GM18951 (cell line): ENCODE measurements around the gene SPINK8.

Experiments used
- POLR2A ChIP-seq: IDR thresholded peaks from 4 replicates; pipeline ENCODE4 v1.6.1; 2011; ENCODE audit warnings: mild to moderate bottlenecking; ENCODE audit not compliant: insufficient read length, insufficient read depth; ENCODE audit errors: extremely low read depth
- in situ Hi-C: fragments of 300-500 bp; cut with MboI; formaldehyde crosslinking; loops from one replicate; pipeline ENCODE4 v1.12.0; 2022; ENCODE audit warnings: low sequenced_read_pairs, mixed read lengths, inconsistent platforms; ENCODE audit not compliant: unreplicated experiment

Gene SPINK8

DNA sequence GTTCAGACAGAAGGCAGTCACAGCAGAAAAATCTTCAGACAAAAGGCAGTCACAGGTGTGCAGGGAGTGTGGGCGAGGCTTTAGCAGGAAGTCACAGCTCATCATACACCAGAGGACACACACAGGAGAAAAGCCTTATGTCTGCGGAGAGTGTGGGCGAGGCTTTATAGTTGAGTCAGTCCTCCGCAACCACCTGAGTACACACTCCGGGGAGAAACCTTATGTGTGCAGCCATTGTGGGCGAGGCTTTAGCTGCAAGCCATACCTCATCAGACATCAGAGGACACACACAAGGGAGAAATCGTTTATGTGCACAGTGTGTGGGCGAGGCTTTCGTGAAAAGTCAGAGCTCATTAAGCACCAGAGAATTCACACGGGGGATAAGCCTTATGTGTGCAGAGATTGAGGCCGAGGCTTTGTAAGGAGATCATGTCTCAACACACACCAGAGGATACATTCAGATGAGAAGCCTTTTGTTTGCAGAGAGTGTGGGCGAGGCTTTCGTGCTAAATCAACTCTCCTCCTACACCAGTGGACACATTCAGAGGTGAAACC is 65.0 kb downstream of the SPINK8 start:
- in situ Hi-C loops, result no loop called here
- no peak for TF ChIP-seq POLR2A

DNA sequence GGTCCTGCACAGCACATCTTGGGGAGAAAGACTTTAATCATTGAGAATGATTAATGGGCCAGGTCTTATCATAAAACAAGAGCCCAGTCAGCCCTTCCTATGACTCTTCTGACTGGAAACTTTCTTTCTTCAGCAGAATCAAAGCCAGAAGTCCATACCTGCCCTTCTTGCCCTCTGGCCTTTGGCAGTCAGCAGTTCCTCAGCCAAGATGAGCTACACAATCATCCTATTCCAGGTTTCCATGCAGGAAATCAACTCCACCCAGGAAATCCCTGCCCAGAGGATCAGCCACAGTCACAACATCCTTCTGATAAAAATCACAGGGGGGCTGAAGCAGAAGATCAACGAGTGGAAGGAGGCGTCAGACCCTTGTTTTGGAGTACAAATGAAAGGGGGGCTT is 65.7 kb downstream of the SPINK8 start:
- in situ Hi-C loops, result no loop called here
- TF ChIP-seq POLR2A, result no peak

DNA sequence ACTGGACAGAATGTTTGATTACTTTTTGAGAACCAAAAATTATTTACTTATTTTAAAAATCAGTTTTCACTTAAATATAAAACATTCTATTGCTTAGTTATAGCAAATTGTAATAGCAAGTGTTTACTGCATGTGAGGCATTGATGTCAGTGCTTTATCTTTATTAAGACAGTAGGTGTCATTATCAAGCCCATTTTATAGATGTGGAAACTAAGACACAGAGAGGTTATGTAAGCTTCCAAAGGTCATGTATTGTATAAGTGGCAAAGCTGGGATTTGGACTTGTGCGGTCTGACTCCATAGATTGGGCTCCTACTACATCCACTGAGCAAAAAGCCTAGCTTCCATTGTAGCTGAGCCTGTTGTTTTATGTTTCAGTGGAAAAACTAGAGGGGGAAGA is 74.9 kb downstream of the SPINK8 start:
- no peak for TF ChIP-seq POLR2A
- in situ Hi-C loops, result no loop called here
